MCF 10A (cell line): Measurements from ENCODE around the gene MAFG. TPM values are rescaled to one million over a fixed set of nuclear protein-coding genes. Genes with fewer than 3 reads are reported as not detected.

Experiments
- BruUV-seq: library from RNA; stranded (reverse); fragments of 400-500 nt; replicated peaks from 2 replicates; lab custom pipeline; 2021; lab: Mats Ljungman, UMichigan
- CTCF ChIA-PET: fragments of 300-600 bp; sonication (Branson Sonifier 250); formaldehyde crosslinking; extraction: SDS; loops from one replicate; lab custom pipeline; 2021; ENCODE audit warnings: antibody characterized with exemption, inconsistent platforms; lab: Yijun Ruan, JAX
- POLR2A ChIA-PET: fragments of 300-600, 350-650 bp; sonication (Branson Sonifier 250); formaldehyde crosslinking; extraction: SDS; loops from one replicate; lab custom pipeline; 2020; ENCODE audit warnings: antibody characterized with exemption, inconsistent platforms; lab: Yijun Ruan, JAX
- DNase-seq: peaks from one replicate; pipeline ENCODE4 v3.0.0-alpha.2; 2018; ENCODE audit not compliant: unreplicated experiment
- H3K27ac Mint-ChIP-seq: one replicate; pipeline ENCODE4 v1.8.0; 2022; ENCODE audit warnings: mild to moderate bottlenecking, low read depth, mixed read lengths; ENCODE audit not compliant: unreplicated experiment
- H3K27me3 Mint-ChIP-seq: one replicate; pipeline ENCODE4 v1.8.0; 2022; ENCODE audit warnings: mixed read lengths; ENCODE audit not compliant: insufficient read depth, unreplicated experiment
- H3K36me3 Mint-ChIP-seq: one replicate; pipeline ENCODE4 v1.8.0; 2022; ENCODE audit warnings: mild to moderate bottlenecking, moderate library complexity, mixed read lengths; ENCODE audit not compliant: insufficient read depth, unreplicated experiment
- H3K4me1 Mint-ChIP-seq: one replicate; pipeline ENCODE4 v1.8.0; 2022; ENCODE audit warnings: mixed read lengths; ENCODE audit not compliant: insufficient read depth, unreplicated experiment
- H3K4me3 Mint-ChIP-seq: one replicate; pipeline ENCODE4 v1.8.0; 2022; ENCODE audit warnings: mild to moderate bottlenecking, moderate library complexity, mixed read lengths; ENCODE audit not compliant: unreplicated experiment
- H3K9me3 Mint-ChIP-seq: one replicate; pipeline ENCODE4 v1.8.0; 2022; ENCODE audit warnings: mixed read lengths; ENCODE audit not compliant: unreplicated experiment
- CTCF ChIP-seq: fragments of 200-600 bp; IDR thresholded peaks from one replicate; pipeline ENCODE4 v1.8.0; 2022; ENCODE audit warnings: antibody characterized with exemption, mild to moderate bottlenecking; ENCODE audit not compliant: unreplicated experiment
- intact Hi-C: fragments of 100-400 bp; cut with micrococcal nuclease; formaldehyde crosslinking; loops from 2 replicates; pipeline ENCODE4 v1.14.1; 2022
- total RNA-seq: library from RNA; stranded (reverse); gene quantifications from 2 replicates; pipeline ENCODE4 v1.2.3, GENCODE V29; 2022

MAFG gene
- total RNA-seq, 1 experiment from 2014 or later: 38.1 TPM

GRCh38 chr17:81960130-81960958 is 32.8 kb upstream of the MAFG start:
- Mint-ChIP-seq H3K27me3 (peaks cover 9% of the 10 kb centered on the region), H3K36me3 (no peaks in the 10 kb centered on the region), H3K27ac (no peak overlapping the region), H3K4me3 (no peak overlapping the region), H3K4me1 (peaks cover 10% of the 10 kb centered on the region), H3K9me3 (no peaks in the 10 kb centered on the region)
- no peak for TF ChIP-seq CTCF
- intact Hi-C loops: no loop called here
- no peak for DNase-seq
- no TSS peak for BruUV-seq
- POLR2A ChIA-PET: interaction anchor here (0.9 to 1.8 kb wide), 7 partner anchors 31 to 106 kb away, joined by 3 to 35 read pairs (median 7); partner anchors contain the start of genes CENPX and LRRC45
- CTCF ChIA-PET: interaction anchor here (0.6 to 2.3 kb wide), 22 partner anchors 10 to 270 kb away, joined by 3 to 74 read pairs (median 5); partner anchors contain the start of genes CENPX, DUS1L and LRRC45

GRCh38 chr17:81959362-81960129 is 32.0 kb upstream of the MAFG start:
- TF ChIP-seq CTCF: peak; percentile 98
- H3K4me1 Mint-ChIP-seq: peaks cover 3% of the 10 kb centered on the region
- CTCF ChIA-PET: interaction anchor here (0.6 to 2.3 kb wide), 31 partner anchors 9 to 747 kb away, joined by 3 to 74 read pairs (median 4); partner anchors contain the start of genes CENPX, DUS1L and LRRC45
- DNase-seq: peak; percentile 49
- H3K27me3 Mint-ChIP-seq: peaks cover 9% of the 10 kb centered on the region
- no peaks in the 10 kb centered on the region for H3K9me3 Mint-ChIP-seq
- H3K36me3 Mint-ChIP-seq: no peaks in the 10 kb centered on the region
- intact Hi-C loops: loop anchor here (1.0 kb wide), 1 partner anchor 62 kb away; no protein-coding TSS in a partner anchor
- BruUV-seq: no TSS peak
- POLR2A ChIA-PET: interaction anchor here (0.6 to 1.8 kb wide), 9 partner anchors 26 to 107 kb away, joined by 3 to 35 read pairs (median 5); partner anchors contain the start of genes CENPX and LRRC45
- H3K27ac Mint-ChIP-seq: no peak overlapping the region
- no peak overlapping the region for H3K4me3 Mint-ChIP-seq

- H3K9me3 Mint-ChIP-seq: no peaks in the 10 kb centered on the region
- BruUV-seq: no TSS peak
- H3K36me3 Mint-ChIP-seq: no peaks in the 10 kb centered on the region
- H3K4me3 Mint-ChIP-seq: no peak overlapping the region
- DNase-seq: no peak
- no peaks in the 10 kb centered on the region for H3K4me1 Mint-ChIP-seq
- H3K27ac Mint-ChIP-seq: no peak overlapping the region
- POLR2A ChIA-PET: interaction anchor here (0.6 to 1.8 kb wide), 8 partner anchors 26 to 72 kb away, joined by 3 to 35 read pairs (median 6); partner anchors contain the start of genes CENPX and LRRC45
- CTCF ChIA-PET: interaction anchor here (0.6 to 2.3 kb wide), 26 partner anchors 9 to 455 kb away, joined by 3 to 74 read pairs (median 4); partner anchors contain the start of genes CENPX, DUS1L and LRRC45
- no peak for TF ChIP-seq CTCF
- peaks cover 9% of the 10 kb centered on the region for H3K27me3 Mint-ChIP-seq
- intact Hi-C loops: loop anchor here (1.0 kb wide), 1 partner anchor 63 kb away; no protein-coding TSS in a partner anchor
These were observed 31.3 kb upstream of the MAFG start for GRCh38 chr17:81958633-81959342.
